IMR-90 (cell line): ENCODE results near the gene MORN4. TPM values are rescaled to one million over a fixed set of nuclear protein-coding genes. Genes with fewer than 3 reads are reported as not detected.

Source experiments
- ATAC-seq: fragments of 200-7000 bp; cut with Tn5 transposase; 2 replicates; pipeline ENCODE4 v1.9.1; 2020; ENCODE audit warnings: low read depth, mild to moderate bottlenecking, moderate library complexity
- BruUV-seq: library from RNA; stranded (reverse); fragments of 400-500 nt; replicated peaks from 2 replicates; lab custom pipeline; 2021; lab: Mats Ljungman, UMichigan
- CTCF ChIA-PET: fragments of 300-600 bp; formaldehyde crosslinking; extraction: SDS; loops from one replicate; lab custom pipeline; 2021; ENCODE audit warnings: antibody characterized with exemption; lab: Yijun Ruan, JAX
- POLR2A ChIA-PET: fragments of 300-600 bp; sonication (Branson Sonifier 250); formaldehyde crosslinking; loops from one replicate; lab custom pipeline; 2022; ENCODE audit warnings: antibody characterized with exemption; ENCODE audit not compliant: unreplicated experiment; lab: Charles Lee
- DNase-seq: peaks from one replicate; pipeline ENCODE4 v3.0.0; 2013
- H2AFZ ChIP-seq: replicated peaks from 2 replicates; pipeline ENCODE3; 2013; ENCODE audit warnings: low read length, mild to moderate bottlenecking; ENCODE audit not compliant: poor library complexity
- H2AK5ac ChIP-seq: 2 replicates; pipeline ENCODE4 v1.6.1; 2013; ENCODE audit warnings: low read depth, low read length, inconsistent platforms
- H2AK9ac ChIP-seq: replicated peaks from 2 replicates; pipeline ENCODE3; 2013; ENCODE audit warnings: mild to moderate bottlenecking, low read depth, low read length, moderate library complexity; ENCODE audit not compliant: poor library complexity
- H2BK120ac ChIP-seq: 2 replicates; pipeline ENCODE4 v1.6.1; 2013; ENCODE audit warnings: low read depth, low read length, inconsistent platforms
- H2BK15ac ChIP-seq: 3 replicates; pipeline ENCODE4 v1.6.1; 2013; ENCODE audit warnings: low read depth, low read length, inconsistent platforms
- H2BK20ac ChIP-seq: 2 replicates; pipeline ENCODE4 v1.6.1; 2013; ENCODE audit warnings: low read depth, mild to moderate bottlenecking, inconsistent platforms, low read length, moderate library complexity
- H2BK5ac ChIP-seq: 2 replicates; pipeline ENCODE4 v1.6.1; 2013; ENCODE audit warnings: mild to moderate bottlenecking, low read depth, low read length, inconsistent platforms; ENCODE audit not compliant: poor library complexity, severe bottlenecking
- H3K14ac ChIP-seq: replicated peaks from 2 replicates; pipeline ENCODE4 v1.6.1; 2013; ENCODE audit warnings: low read depth, low read length, inconsistent platforms
- H3K18ac ChIP-seq: 2 replicates; pipeline ENCODE4 v1.6.1; 2013; ENCODE audit warnings: low read depth, low read length, control low read depth
- H3K23ac ChIP-seq: 2 replicates; pipeline ENCODE4 v1.6.1; 2013; ENCODE audit warnings: low read depth, low read length, inconsistent platforms
- H3K27ac ChIP-seq: 2 replicates; pipeline ENCODE4 v1.5.1; 2013; ENCODE audit warnings: mild to moderate bottlenecking, control low read depth, low read length; ENCODE audit not compliant: insufficient read depth
- H3K27me3 ChIP-seq: 2 replicates; pipeline ENCODE4 v1.6.1; 2013; ENCODE audit warnings: low read length; ENCODE audit not compliant: control insufficient read depth, insufficient read depth
- H3K36me3 ChIP-seq: 2 replicates; pipeline ENCODE4 v1.6.1; 2013; ENCODE audit warnings: low read length, mixed read lengths; ENCODE audit not compliant: control insufficient read depth, insufficient read depth
- H3K4ac ChIP-seq: 2 replicates; pipeline ENCODE4 v1.6.1; 2013; ENCODE audit warnings: low read depth, low read length, inconsistent platforms
- H3K4me1 ChIP-seq: 2 replicates; pipeline ENCODE4 v1.6.1; 2013; ENCODE audit warnings: low read length, mixed read lengths; ENCODE audit not compliant: control insufficient read depth, insufficient read depth
- H3K4me2 ChIP-seq: 2 replicates; pipeline ENCODE4 v1.6.1; 2013; ENCODE audit warnings: low read depth, mild to moderate bottlenecking, control low read depth, low read length, moderate library complexity
- H3K4me3 ChIP-seq: 2 replicates; pipeline ENCODE4 v1.5.1; 2013; ENCODE audit warnings: low read depth, mild to moderate bottlenecking, control low read depth, low read length, moderate library complexity; ENCODE audit not compliant: insufficient read depth
- H3K56ac ChIP-seq: 2 replicates; pipeline ENCODE4 v1.6.1; 2013; ENCODE audit warnings: low read length, inconsistent platforms; ENCODE audit not compliant: insufficient read depth; ENCODE audit errors: extremely low read depth
- H3K79me1 ChIP-seq, 2 experiments: 2 replicates each; pipeline ENCODE4 v1.6.1; 2013; ENCODE audit warnings: low read length in 2 of 2, inconsistent platforms in 1 of 2, low read depth in 1 of 2
- H3K9ac ChIP-seq: 2 replicates; pipeline ENCODE4 v1.6.1; 2013; ENCODE audit warnings: low read depth, low read length, control low read depth
- H3K9me1 ChIP-seq: 2 replicates; pipeline ENCODE4 v1.6.1; 2013; ENCODE audit warnings: low read length, inconsistent platforms; ENCODE audit not compliant: insufficient read depth
- H3K9me3 ChIP-seq: 2 replicates; pipeline ENCODE4 v1.6.1; 2013; ENCODE audit warnings: low read length; ENCODE audit not compliant: control insufficient read depth, insufficient read depth
- H4K20me1 ChIP-seq: 2 replicates; pipeline ENCODE4 v1.6.1; 2013; ENCODE audit warnings: low read length, inconsistent platforms; ENCODE audit not compliant: insufficient read depth
- H4K5ac ChIP-seq: 2 replicates; pipeline ENCODE4 v1.6.1; 2013; ENCODE audit warnings: mild to moderate bottlenecking, low read depth, low read length, control low read depth
- H4K8ac ChIP-seq, 2 experiments: 2 replicates each; pipeline ENCODE4 v1.6.1; 2013; ENCODE audit warnings: low read depth in 2 of 2, low read length in 2 of 2, control low read depth in 1 of 2, inconsistent platforms in 1 of 2
- H4K91ac ChIP-seq: 2 replicates; pipeline ENCODE4 v1.6.1; 2013; ENCODE audit warnings: low read depth, low read length, inconsistent platforms; ENCODE audit not compliant: insufficient read depth
- BHLHE40 ChIP-seq: fragments of 150-350 bp; IDR thresholded peaks from 2 replicates; pipeline ENCODE4 v1.6.1; 2016; ENCODE audit warnings: mild to moderate bottlenecking, low read depth, low read length
- CHD1 ChIP-seq: IDR thresholded peaks from 2 replicates; pipeline ENCODE4 v1.6.1; 2012; ENCODE audit warnings: low read depth, low read length, improper control_type of control experiment
- FOS ChIP-seq: fragments of 150-350 bp; IDR thresholded peaks from 2 replicates; pipeline ENCODE4 v1.6.1; 2016; ENCODE audit warnings: low read depth, low read length
- MAFK ChIP-seq: IDR thresholded peaks from 2 replicates; pipeline ENCODE4 v1.6.1; 2012; ENCODE audit warnings: low read depth, low read length, improper control_type of control experiment
- NFE2L2 ChIP-seq: fragments of 150-350 bp; IDR thresholded peaks from 2 replicates; pipeline ENCODE4 v1.6.1; 2016; ENCODE audit warnings: low read depth, mild to moderate bottlenecking, low read length
- POLR2A ChIP-seq: IDR thresholded peaks from 2 replicates; pipeline ENCODE4 v1.6.1; 2012; ENCODE audit warnings: mild to moderate bottlenecking, low read depth, low read length
- RFX5 ChIP-seq: IDR thresholded peaks from 2 replicates; pipeline ENCODE4 v1.8.0; 2012; ENCODE audit warnings: low read depth, mild to moderate bottlenecking, low read length, moderate library complexity
- SMC3 ChIP-seq: fragments of 150-350 bp; IDR thresholded peaks from 2 replicates; pipeline ENCODE4 v1.6.1; 2016; ENCODE audit warnings: low read depth, mild to moderate bottlenecking, antibody characterized with exemption, low read length, moderate library complexity
- WGBS, 2 experiments: methylation state at CpG; one replicate each; pipeline versions ENCODE4 v1.1.5 to v1.1.7; 2013; ENCODE audit warnings: missing lambda C conversion rate in 2 of 2; ENCODE audit not compliant: insufficient read length in 1 of 2; ENCODE audit errors: extremely low coverage in 2 of 2; 5-methylcytosine and 5-hydroxymethylcytosine counted together
- dilution Hi-C: fragments of 300-500 bp; cut with HindIII; formaldehyde crosslinking; loops from one replicate; pipeline ENCODE4 v1.14.3; 2018; ENCODE audit warnings: low sequenced_read_pairs; ENCODE audit not compliant: unreplicated experiment
- in situ Hi-C: fragments of 300-500 bp; cut with MboI; formaldehyde crosslinking; loops from 3 replicates; pipeline ENCODE4 v1.14.3; 2019; ENCODE audit warnings: low sequenced_read_pairs, inconsistent platforms, mixed read lengths
- intact Hi-C: fragments of 100-400 bp; cut with micrococcal nuclease; formaldehyde crosslinking; loops from 2 replicates; pipeline ENCODE4 v1.10.0; 2022
- polyA plus RNA-seq, 3 experiments: library from polyadenylated mRNA; depleted of rRNA; stranded (reverse); fragments of >200 nt; gene quantifications; 2 replicates each; pipeline ENCODE4 v1.2.3, GENCODE V29; 2012; ENCODE audit warnings: low replicate concordance in 1 of 3
- total RNA-seq: library from RNA; depleted of rRNA; stranded (reverse); fragments of >200 nt; gene quantifications from 2 replicates; pipeline ENCODE4 v1.2.3, GENCODE V29; 2012
- TF ChIP-seq, protein P1 (sequence below): conservative IDR thresholded peaks from 2 replicates; pipeline ENCODE4 v1.5.1; 2012; ENCODE audit warnings: mild to moderate bottlenecking, low read depth, low read length, improper control_type of control experiment

MORN4 gene
- total and polyA plus RNA-seq, 2 of the 4 experiments (the other 2 are of a cell fraction) = 3.2 to 8.4 TPM

DNA sequence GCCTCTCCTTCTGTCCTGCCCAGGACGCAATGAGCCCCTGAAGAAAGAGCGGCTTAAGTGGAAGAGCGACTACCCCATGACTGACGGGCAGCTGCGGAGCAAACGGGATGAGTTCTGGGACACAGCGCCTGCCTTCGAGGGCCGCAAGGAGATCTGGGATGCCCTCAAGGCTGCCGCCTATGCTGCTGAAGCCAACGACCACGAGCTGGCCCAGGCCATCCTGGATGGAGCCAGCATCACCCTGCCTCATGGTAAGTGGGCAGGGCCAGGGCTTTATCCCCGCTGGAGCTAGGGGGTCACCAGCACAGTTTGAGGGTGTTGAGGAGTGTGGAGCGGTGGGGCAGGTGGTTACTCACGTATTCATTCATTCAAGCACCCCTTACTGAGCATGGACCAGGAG lies 65.4 kb downstream of the MORN4 start:
- in situ Hi-C loops (no loop called here), intact Hi-C loops (no loop called here), dilution Hi-C loops (no loop called here)
- Histone ChIP-seq H3K9ac (no peak overlapping the region), H3K9me3 (no peaks in the 10 kb centered on the region), H3K56ac (no peak overlapping the region), H4K20me1 (peaks cover 5% of the 10 kb centered on the region; the same call in 1 of the 2 replicates), H3K4me3 (no peak overlapping the region), H2BK120ac (no peak overlapping the region), H4K5ac (no peak overlapping the region), H4K8ac (no peak overlapping the region), H3K4me2 (no peak overlapping the region), H3K27me3 (no peaks in the 10 kb centered on the region), H3K4ac (no peak overlapping the region), H4K91ac (no peak overlapping the region), H2BK15ac (no peak overlapping the region), H3K14ac (no peak overlapping the region), H2AFZ (no peak overlapping the region), H2BK5ac (no peak overlapping the region), H3K27ac (no peak overlapping the region), H2AK9ac (no peak overlapping the region), H3K79me1 (peaks cover 9 to 10% of the 10 kb centered on the region in 2 experiments; a peak in 2 of 4 replicates), H3K4me1 (peaks cover 4% of the 10 kb centered on the region; the same call in 1 of the 2 replicates), H2BK20ac (no peak overlapping the region), H3K23ac (no peak overlapping the region), H3K18ac (no peak overlapping the region), H3K9me1 (no peaks in the 10 kb centered on the region), H2AK5ac (no peak overlapping the region), H3K36me3 (peaks cover 19% of the 10 kb centered on the region)
- POLR2A ChIA-PET = no interaction called here
- WGBS, 2 experiments = 80% methylated on average over 3 of the region's 15 CpGs; no CpG with 5 or more reads in 1 of the 2 experiments
- no peak for ATAC-seq
- no peak for DNase-seq
- TF ChIP-seq MAFK (no peak), CHD1 (no peak), SMC3 (no peak), FOS (no peak), BHLHE40 (no peak), RFX5 (no peak), NFE2L2 (no peak), POLR2A (no peak)
- TF ChIP-seq, protein P1, sequence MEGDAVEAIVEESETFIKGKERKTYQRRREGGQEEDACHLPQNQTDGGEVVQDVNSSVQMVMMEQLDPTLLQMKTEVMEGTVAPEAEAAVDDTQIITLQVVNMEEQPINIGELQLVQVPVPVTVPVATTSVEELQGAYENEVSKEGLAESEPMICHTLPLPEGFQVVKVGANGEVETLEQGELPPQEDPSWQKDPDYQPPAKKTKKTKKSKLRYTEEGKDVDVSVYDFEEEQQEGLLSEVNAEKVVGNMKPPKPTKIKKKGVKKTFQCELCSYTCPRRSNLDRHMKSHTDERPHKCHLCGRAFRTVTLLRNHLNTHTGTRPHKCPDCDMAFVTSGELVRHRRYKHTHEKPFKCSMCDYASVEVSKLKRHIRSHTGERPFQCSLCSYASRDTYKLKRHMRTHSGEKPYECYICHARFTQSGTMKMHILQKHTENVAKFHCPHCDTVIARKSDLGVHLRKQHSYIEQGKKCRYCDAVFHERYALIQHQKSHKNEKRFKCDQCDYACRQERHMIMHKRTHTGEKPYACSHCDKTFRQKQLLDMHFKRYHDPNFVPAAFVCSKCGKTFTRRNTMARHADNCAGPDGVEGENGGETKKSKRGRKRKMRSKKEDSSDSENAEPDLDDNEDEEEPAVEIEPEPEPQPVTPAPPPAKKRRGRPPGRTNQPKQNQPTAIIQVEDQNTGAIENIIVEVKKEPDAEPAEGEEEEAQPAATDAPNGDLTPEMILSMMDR = no peak
- BruUV-seq = no TSS peak
- CTCF ChIA-PET = no interaction called here
